Measurements from ENCODE around the gene RFC2.
"Not testable (repeated sequence)": the region's sequence is repeated elsewhere in the genome, so short reads cannot be mapped to it uniquely, and the experiment has no call there.

RFC2 gene

DNA sequence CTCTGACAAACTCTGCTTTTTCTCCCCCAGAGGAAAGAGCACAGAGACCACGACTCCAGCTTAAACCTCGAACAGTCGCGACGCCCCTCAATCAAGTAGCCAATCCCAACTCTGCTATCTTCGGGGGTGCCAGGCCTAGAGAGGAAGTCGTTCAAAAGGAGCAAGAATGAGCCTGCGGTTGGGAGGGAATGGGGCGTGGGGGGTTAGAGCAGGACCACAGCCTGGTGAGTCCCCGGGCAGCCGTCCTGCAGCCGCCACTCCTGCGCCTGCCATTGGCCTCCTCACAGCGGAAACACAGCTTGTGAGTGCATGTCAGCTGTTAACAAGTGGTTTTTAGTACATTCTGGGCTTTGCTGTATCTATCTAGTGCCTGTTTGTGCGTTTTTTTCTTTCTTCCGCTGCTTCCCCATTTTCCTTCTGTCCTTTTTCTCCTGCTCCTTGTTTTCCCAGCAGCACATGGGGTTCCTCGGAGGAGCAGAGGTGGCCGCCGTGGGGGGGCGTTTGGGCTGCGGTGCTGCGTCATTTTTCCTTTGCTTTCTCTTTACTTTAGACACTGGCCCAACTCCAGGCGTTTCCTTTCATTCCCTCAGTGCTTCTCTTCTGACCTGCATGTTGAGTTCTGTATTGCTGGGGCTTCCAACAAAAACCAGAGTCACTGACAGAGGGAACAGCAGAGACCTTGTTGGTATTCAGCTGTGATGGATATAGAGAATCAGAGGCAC is 58.9 kb downstream of the RFC2 start:
- H3K9me3 ChIP-seq (ENCODE audit: control insufficient read depth in 5 of 5, low read length in 5 of 5); H3K4me3 ChIP-seq (ENCODE audit: low read depth in 1 of 5, low read length in 5 of 5); H3K9ac ChIP-seq (ENCODE audit: low read length in 5 of 5); H3K27me3 ChIP-seq (ENCODE audit: control insufficient read depth in 5 of 5, insufficient read depth in 4 of 5, low read length in 5 of 5): not testable (repeated sequence)
- Histone ChIP-seq H3K4me1 (ENCODE audit: control insufficient read depth in 5 of 5, insufficient read depth in 5 of 5, low read length in 5 of 5) (peaks cover 0 to 13% (median 6%) of the 10 kb centered on the region in 5 donors), H3K36me3 (ENCODE audit: control insufficient read depth in 5 of 5, insufficient read depth in 5 of 5, low read length in 5 of 5) (peaks cover 6 to 69% (median 58%) of the 10 kb centered on the region in 5 donors), H3K27ac (ENCODE audit: low read depth, low read length) (peak overlapping the region; percentile 11)

DNA sequence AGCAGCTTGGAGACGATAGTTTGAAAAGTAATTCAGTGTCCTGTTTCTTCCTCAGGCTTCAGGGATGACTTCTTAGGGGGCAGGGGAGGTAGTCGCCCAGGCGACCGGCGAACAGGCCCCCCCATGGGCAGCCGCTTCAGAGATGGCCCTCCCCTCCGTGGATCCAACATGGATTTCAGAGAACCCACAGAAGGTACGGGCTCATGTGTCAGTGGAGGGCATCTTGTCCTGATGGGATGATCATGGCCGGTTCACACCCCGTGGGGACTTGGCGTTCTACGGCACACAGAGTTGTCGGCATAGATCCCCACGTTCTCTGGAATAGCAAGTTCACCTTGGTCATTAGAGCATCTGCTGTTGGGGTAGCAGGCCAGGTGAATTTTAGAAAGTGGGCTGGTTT is 59.5 kb downstream of the RFC2 start:
- Histone ChIP-seq H3K36me3 (ENCODE audit: control insufficient read depth in 5 of 5, insufficient read depth in 5 of 5, low read length in 5 of 5) (peaks cover 11 to 75% (median 64%) of the 10 kb centered on the region in 5 donors), H3K4me3 (ENCODE audit: low read depth in 1 of 5, low read length in 5 of 5) (no peak overlapping the region), H3K9me3 (ENCODE audit: control insufficient read depth in 5 of 5, low read length in 5 of 5) (no peaks in the 10 kb centered on the region), H3K27ac (ENCODE audit: low read depth, low read length) (peak overlapping the region; percentile 11), H3K27me3 (ENCODE audit: control insufficient read depth in 5 of 5, insufficient read depth in 4 of 5, low read length in 5 of 5) (no peaks in the 10 kb centered on the region), H3K9ac (ENCODE audit: low read length in 5 of 5) (peak overlapping the region in 1 of 5 donors; percentile 17), H3K4me1 (ENCODE audit: control insufficient read depth in 5 of 5, insufficient read depth in 5 of 5, low read length in 5 of 5) (peaks cover 0 to 13% (median 6%) of the 10 kb centered on the region in 5 donors)

- no peak overlapping the region for H3K27ac ChIP-seq (ENCODE audit: low read depth, low read length)
- H3K9ac ChIP-seq (ENCODE audit: low read length in 5 of 5), result peak overlapping the region in 2 of 5 donors; percentile 36 to 40
- H3K9me3 ChIP-seq (ENCODE audit: control insufficient read depth in 5 of 5, low read length in 5 of 5), result no peaks in the 10 kb centered on the region
- no peak overlapping the region for H3K4me3 ChIP-seq (ENCODE audit: low read depth in 1 of 5, low read length in 5 of 5)
- peaks cover 18 to 83% (median 71%) of the 10 kb centered on the region in 5 donors for H3K36me3 ChIP-seq (ENCODE audit: control insufficient read depth in 5 of 5, insufficient read depth in 5 of 5, low read length in 5 of 5)
- no peaks in the 10 kb centered on the region for H3K27me3 ChIP-seq (ENCODE audit: control insufficient read depth in 5 of 5, insufficient read depth in 4 of 5, low read length in 5 of 5)
- peaks cover 0 to 13% (median 6%) of the 10 kb centered on the region in 5 donors for H3K4me1 ChIP-seq (ENCODE audit: control insufficient read depth in 5 of 5, insufficient read depth in 5 of 5, low read length in 5 of 5)
Observed at GRCh38 chr7:74193913-74194312, 60.3 kb downstream of the RFC2 start.

GRCh38 chr7:74193054-74193453 is 61.1 kb downstream of the RFC2 start:
- H3K9ac ChIP-seq (ENCODE audit: low read length in 5 of 5), result no peak overlapping the region

DNA sequence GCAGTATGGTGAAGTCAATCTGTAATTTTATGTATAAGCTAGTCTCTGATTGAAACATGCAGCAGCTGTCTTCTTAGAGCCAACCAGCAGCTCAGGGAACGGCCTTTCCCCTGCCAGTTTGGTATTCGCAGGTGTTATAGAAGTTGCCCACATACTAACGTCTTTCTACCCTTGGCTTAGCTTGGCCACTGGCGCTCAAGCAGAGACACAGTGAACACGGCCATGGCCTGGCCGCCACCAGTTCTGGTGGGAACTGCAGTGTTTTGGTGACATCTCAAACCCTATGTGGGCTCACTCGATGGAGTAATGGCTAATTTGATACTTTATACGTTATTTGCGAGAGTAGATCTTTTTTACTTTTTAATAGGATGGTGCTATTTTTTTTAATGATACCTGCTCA is 63.0 kb downstream of the RFC2 start:
- H3K27me3 ChIP-seq (ENCODE audit: control insufficient read depth in 5 of 5, insufficient read depth in 4 of 5, low read length in 5 of 5), result no peaks in the 10 kb centered on the region
- no peak overlapping the region for H3K27ac ChIP-seq (ENCODE audit: low read depth, low read length)
- no peaks in the 10 kb centered on the region for H3K9me3 ChIP-seq (ENCODE audit: control insufficient read depth in 5 of 5, low read length in 5 of 5)
- H3K9ac ChIP-seq (ENCODE audit: low read length in 5 of 5), result no peak overlapping the region
- H3K4me3 ChIP-seq (ENCODE audit: low read depth in 1 of 5, low read length in 5 of 5), result no peak overlapping the region
- peaks cover 3 to 36% (median 27%) of the 10 kb centered on the region in 5 donors for H3K4me1 ChIP-seq (ENCODE audit: control insufficient read depth in 5 of 5, insufficient read depth in 5 of 5, low read length in 5 of 5)
- peaks cover 22 to 84% (median 74%) of the 10 kb centered on the region in 5 donors for H3K36me3 ChIP-seq (ENCODE audit: control insufficient read depth in 5 of 5, insufficient read depth in 5 of 5, low read length in 5 of 5)

More at GRCh38 chr7:74193054-74193453, 61.1 kb downstream of the RFC2 start:
- no peak overlapping the region for H3K27ac ChIP-seq (ENCODE audit: low read depth, low read length)
- peaks cover 2 to 18% (median 10%) of the 10 kb centered on the region in 5 donors for H3K4me1 ChIP-seq (ENCODE audit: control insufficient read depth in 5 of 5, insufficient read depth in 5 of 5, low read length in 5 of 5)
- H3K27me3 ChIP-seq (ENCODE audit: control insufficient read depth in 5 of 5, insufficient read depth in 4 of 5, low read length in 5 of 5), result no peaks in the 10 kb centered on the region
- peaks cover 18 to 88% (median 80%) of the 10 kb centered on the region in 5 donors for H3K36me3 ChIP-seq (ENCODE audit: control insufficient read depth in 5 of 5, insufficient read depth in 5 of 5, low read length in 5 of 5)
- no peaks in the 10 kb centered on the region for H3K9me3 ChIP-seq (ENCODE audit: control insufficient read depth in 5 of 5, low read length in 5 of 5)
- H3K4me3 ChIP-seq (ENCODE audit: low read depth in 1 of 5, low read length in 5 of 5), result no peak overlapping the region

DNA sequence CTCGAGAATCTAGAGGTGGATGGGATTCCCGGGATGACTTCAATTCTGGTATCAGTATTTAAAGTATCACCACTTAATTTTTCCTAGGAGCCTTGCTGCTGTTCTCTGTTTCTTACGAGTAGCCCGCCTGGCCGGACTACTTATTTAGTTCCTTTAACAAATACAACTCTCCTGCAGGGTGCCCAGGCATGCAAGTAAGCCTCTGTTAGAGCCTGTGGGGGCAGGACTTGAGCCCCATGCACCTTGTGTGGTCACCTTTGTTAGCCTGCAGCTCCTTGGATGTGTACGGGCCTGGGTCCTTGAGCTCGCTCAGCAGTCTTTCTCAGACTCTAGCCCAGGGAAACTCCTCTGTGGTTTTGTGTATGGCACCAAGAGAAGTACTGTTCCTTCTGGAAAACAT is 63.9 kb downstream of the RFC2 start:
- Histone ChIP-seq H3K4me1 (ENCODE audit: control insufficient read depth in 5 of 5, insufficient read depth in 5 of 5, low read length in 5 of 5) (peaks cover 3 to 45% (median 36%) of the 10 kb centered on the region in 5 donors), H3K9ac (ENCODE audit: low read length in 5 of 5) (no peak overlapping the region), H3K36me3 (ENCODE audit: control insufficient read depth in 5 of 5, insufficient read depth in 5 of 5, low read length in 5 of 5) (peaks cover 22 to 76% (median 71%) of the 10 kb centered on the region in 5 donors), H3K9me3 (ENCODE audit: control insufficient read depth in 5 of 5, low read length in 5 of 5) (no peaks in the 10 kb centered on the region), H3K27ac (ENCODE audit: low read depth, low read length) (no peak overlapping the region), H3K27me3 (ENCODE audit: control insufficient read depth in 5 of 5, insufficient read depth in 4 of 5, low read length in 5 of 5) (no peaks in the 10 kb centered on the region), H3K4me3 (ENCODE audit: low read depth in 1 of 5, low read length in 5 of 5) (no peak overlapping the region)

DNA sequence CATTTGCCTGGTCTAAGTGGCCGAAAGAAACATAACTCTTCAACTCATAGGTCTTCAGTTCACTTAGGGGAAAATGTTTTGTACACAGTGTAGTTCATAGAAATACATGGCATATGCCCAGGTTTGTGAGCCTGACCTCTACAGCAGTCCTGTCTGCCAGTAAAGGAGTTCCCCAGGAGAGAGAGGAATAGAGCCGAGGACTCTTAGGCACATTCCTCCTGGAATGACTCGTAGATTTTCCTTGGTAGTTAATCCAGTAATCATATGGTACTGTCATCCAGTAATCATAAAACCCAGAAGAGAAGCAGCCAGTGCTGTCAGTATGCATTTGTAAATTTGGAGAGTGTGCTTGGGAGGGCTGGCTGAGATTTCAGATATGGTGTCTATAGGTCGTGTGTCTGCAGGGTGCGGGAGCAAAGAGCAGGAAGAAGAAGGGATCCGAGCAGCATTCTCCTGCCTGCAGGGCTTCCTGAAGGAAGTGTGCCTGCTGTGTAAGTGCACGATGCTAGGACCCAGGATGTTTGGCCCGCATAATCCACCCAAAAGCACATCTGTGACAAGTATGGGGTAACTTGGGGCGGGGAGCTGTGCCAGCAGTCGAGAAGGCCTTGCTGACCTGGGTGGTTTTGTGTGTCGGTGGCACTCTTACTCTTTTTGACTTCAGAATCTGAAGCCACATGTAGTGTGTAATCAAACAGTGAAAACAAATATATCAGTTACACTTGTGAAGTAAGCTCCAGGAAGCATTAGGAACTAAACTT is 66.1 kb downstream of the RFC2 start:
- Histone ChIP-seq H3K4me3 (ENCODE audit: low read depth in 1 of 5, low read length in 5 of 5) (no peak overlapping the region), H3K9ac (ENCODE audit: low read length in 5 of 5) (peak overlapping the region in 1 of 5 donors; percentile 9), H3K9me3 (ENCODE audit: control insufficient read depth in 5 of 5, low read length in 5 of 5) (no peaks in the 10 kb centered on the region), H3K36me3 (ENCODE audit: control insufficient read depth in 5 of 5, insufficient read depth in 5 of 5, low read length in 5 of 5) (peaks cover 22 to 55% (median 50%) of the 10 kb centered on the region in 5 donors), H3K27me3 (ENCODE audit: control insufficient read depth in 5 of 5, insufficient read depth in 4 of 5, low read length in 5 of 5) (no peaks in the 10 kb centered on the region), H3K4me1 (ENCODE audit: control insufficient read depth in 5 of 5, insufficient read depth in 5 of 5, low read length in 5 of 5) (peaks cover 6 to 53% (median 51%) of the 10 kb centered on the region in 5 donors), H3K27ac (ENCODE audit: low read depth, low read length) (peak overlapping the region; percentile 34)

- Histone ChIP-seq H3K4me3 (ENCODE audit: low read depth in 1 of 5, low read length in 5 of 5) (no peak overlapping the region), H3K9me3 (ENCODE audit: control insufficient read depth in 5 of 5, low read length in 5 of 5) (no peaks in the 10 kb centered on the region), H3K4me1 (ENCODE audit: control insufficient read depth in 5 of 5, insufficient read depth in 5 of 5, low read length in 5 of 5) (peaks cover 6 to 73% (median 68%) of the 10 kb centered on the region in 5 donors), H3K9ac (ENCODE audit: low read length in 5 of 5) (peak overlapping the region in 1 of 5 donors; percentile 2), H3K36me3 (ENCODE audit: control insufficient read depth in 5 of 5, insufficient read depth in 5 of 5, low read length in 5 of 5) (peaks cover 19 to 36% (median 33%) of the 10 kb centered on the region in 5 donors), H3K27ac (ENCODE audit: low read depth, low read length) (peak overlapping the region; percentile 46), H3K27me3 (ENCODE audit: control insufficient read depth in 5 of 5, insufficient read depth in 4 of 5, low read length in 5 of 5) (no peaks in the 10 kb centered on the region)
Observed at GRCh38 chr7:74185636-74186035, 68.6 kb downstream of the RFC2 start.

DNA sequence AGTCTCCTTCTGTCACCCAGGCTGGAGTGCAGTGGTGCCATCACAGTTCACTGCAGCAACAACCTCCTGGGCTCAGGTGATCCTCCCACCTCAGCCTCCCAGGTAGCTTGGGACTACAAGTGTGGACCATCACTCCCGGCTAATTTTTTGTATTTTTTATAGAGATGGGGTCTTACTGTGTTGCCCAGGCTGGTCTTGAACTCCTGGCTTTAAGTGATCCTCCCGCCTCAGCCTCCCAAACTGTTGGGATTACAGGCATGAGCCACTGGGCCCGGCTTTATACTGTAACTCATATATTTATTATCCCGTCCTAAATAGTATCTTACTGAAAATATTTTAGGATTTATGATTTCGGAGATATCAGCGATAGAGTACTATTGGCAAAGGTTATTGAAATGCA is 69.2 kb downstream of the RFC2 start:
- Histone ChIP-seq H3K36me3 (ENCODE audit: control insufficient read depth in 5 of 5, insufficient read depth in 5 of 5, low read length in 5 of 5) (peaks cover 17 to 32% (median 27%) of the 10 kb centered on the region in 5 donors), H3K9ac (ENCODE audit: low read length in 5 of 5) (no peak overlapping the region), H3K27me3 (ENCODE audit: control insufficient read depth in 5 of 5, insufficient read depth in 4 of 5, low read length in 5 of 5) (no peaks in the 10 kb centered on the region), H3K4me1 (ENCODE audit: control insufficient read depth in 5 of 5, insufficient read depth in 5 of 5, low read length in 5 of 5) (peaks cover 6 to 78% (median 74%) of the 10 kb centered on the region in 5 donors), H3K27ac (ENCODE audit: low read depth, low read length) (peak overlapping the region; percentile 46), H3K4me3 (ENCODE audit: low read depth in 1 of 5, low read length in 5 of 5) (no peak overlapping the region), H3K9me3 (ENCODE audit: control insufficient read depth in 5 of 5, low read length in 5 of 5) (no peaks in the 10 kb centered on the region)

All from subcutaneous abdominal adipose tissue (tissue), 5 donors.